DND-41 (cell line): ENCODE results near the gene WDR72.
"Not testable (repeated sequence)": the region's sequence is repeated elsewhere in the genome, so short reads cannot be mapped to it uniquely, and the experiment has no call there.

ENCODE experiments used
- CTCF ChIP-seq: IDR thresholded peaks from 2 replicates; pipeline ENCODE4 v1.5.1; 2012; ENCODE audit warnings: borderline replicate concordance, low read length, moderate library complexity, mild to moderate bottlenecking; ENCODE audit not compliant: poor library complexity, severe bottlenecking; ENCODE audit errors: extremely low read depth
- EZH2 ChIP-seq: IDR thresholded peaks from 3 replicates; pipeline ENCODE4 v1.6.1; 2012; ENCODE audit warnings: borderline replicate concordance, low read depth, mild to moderate bottlenecking, moderate library complexity, low read length, inconsistent platforms; ENCODE audit not compliant: severe bottlenecking

DNA sequence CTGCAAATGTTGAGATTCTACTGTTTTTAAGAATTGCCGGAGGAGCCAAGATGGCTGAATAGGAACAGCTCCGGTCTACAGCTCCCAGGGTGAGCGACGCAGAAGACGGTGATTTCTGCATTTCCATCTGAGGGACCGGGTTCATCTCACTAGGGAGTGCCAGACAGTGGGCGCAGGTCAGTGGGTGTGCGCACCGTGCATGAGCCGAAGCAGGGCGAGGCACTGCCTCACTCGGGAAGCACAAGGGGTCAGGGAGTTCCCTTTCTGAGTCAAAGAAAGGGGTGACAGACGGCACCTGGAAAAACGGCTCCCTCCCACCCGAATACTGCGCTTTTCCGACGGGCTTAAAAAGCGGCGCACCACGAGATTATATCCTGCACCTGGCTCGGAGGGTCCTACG lies 75.3 kb downstream of the WDR72 start:
- TF ChIP-seq CTCF, EZH2: not testable (repeated sequence)
